ENCODE data around the gene CTSH.

The CTSH gene

GRCh38 chr15:78944669-78945407, at the start of gene CTSH:
Gene CTSH, minus strand, starts transcription at chr15:78945046. Its CDS starts 65 bp downstream, at chr15:78944981.
- peak within 1 kb of the TSS; percentile 2; the same call in 1 of the 2 replicates for H3K27ac ChIP-seq
- CTCF ChIA-PET: interaction anchor here (0.6 to 2.3 kb wide), 4 partner anchors 35 to 349 kb away, joined by 3 to 10 read pairs (median 4); no protein-coding TSS in a partner anchor
- TF ChIP-seq CTCF (conservative IDR thresholded peaks at IDR 0.05; ENCODE audit: low read depth): no peak
- POLR2A ChIA-PET (ENCODE audit: low non-redundant PET): interaction anchor here (0.6 kb wide), 1 partner anchor 69 kb away, joined by 4 read pairs; no protein-coding TSS in a partner anchor
- peak; percentile 84 for DNase-seq (ENCODE audit: low spot score)

- CTCF ChIA-PET: no interaction called here
- DNase-seq (ENCODE audit: low spot score): no peak
- H3K27ac ChIP-seq: peak overlapping the region; percentile 28
- POLR2A ChIA-PET (ENCODE audit: low non-redundant PET): no interaction called here
- TF ChIP-seq CTCF (conservative IDR thresholded peaks at IDR 0.05; ENCODE audit: low read depth): no peak
These were observed 49.2 kb upstream of the CTSH start for GRCh38 chr15:78993931-78994530.

- H3K27ac ChIP-seq: peak overlapping the region; percentile 28
- ChIA-PET POLR2A (ENCODE audit: low non-redundant PET) (no interaction called here), CTCF (no interaction called here)
- no peak for TF ChIP-seq CTCF (conservative IDR thresholded peaks at IDR 0.05; ENCODE audit: low read depth)
- no peak for DNase-seq (ENCODE audit: low spot score)
These were observed 48.5 kb upstream of the CTSH start for GRCh38 chr15:78993257-78993930.

GRCh38 chr15:78992416-78993256, 47.8 kb upstream of the CTSH start:
- TF ChIP-seq CTCF (conservative IDR thresholded peaks at IDR 0.05; ENCODE audit: low read depth): no peak
- DNase-seq (ENCODE audit: low spot score): no peak
- peak overlapping the region; percentile 44 for H3K27ac ChIP-seq
- POLR2A ChIA-PET (ENCODE audit: low non-redundant PET): no interaction called here
- CTCF ChIA-PET: no interaction called here

GRCh38 chr15:78991879-78992278, 47.0 kb upstream of the CTSH start:
- POLR2A ChIA-PET (ENCODE audit: low non-redundant PET): no interaction called here
- no peak for TF ChIP-seq CTCF (conservative IDR thresholded peaks at IDR 0.05; ENCODE audit: low read depth)
- CTCF ChIA-PET: no interaction called here
- peak overlapping the region; percentile 44 for H3K27ac ChIP-seq
- DNase-seq (ENCODE audit: low spot score): no peak

- no peak for TF ChIP-seq CTCF (conservative IDR thresholded peaks at IDR 0.05; ENCODE audit: low read depth)
- CTCF ChIA-PET: no interaction called here
- H3K27ac ChIP-seq: peak overlapping the region; percentile 44
- no peak for DNase-seq (ENCODE audit: low spot score)
- POLR2A ChIA-PET (ENCODE audit: low non-redundant PET): no interaction called here
These were observed 46.6 kb upstream of the CTSH start for GRCh38 chr15:78991476-78991875.
